Measurements from ENCODE around the gene NFKBIA.

- TF ChIP-seq, protein P1, sequence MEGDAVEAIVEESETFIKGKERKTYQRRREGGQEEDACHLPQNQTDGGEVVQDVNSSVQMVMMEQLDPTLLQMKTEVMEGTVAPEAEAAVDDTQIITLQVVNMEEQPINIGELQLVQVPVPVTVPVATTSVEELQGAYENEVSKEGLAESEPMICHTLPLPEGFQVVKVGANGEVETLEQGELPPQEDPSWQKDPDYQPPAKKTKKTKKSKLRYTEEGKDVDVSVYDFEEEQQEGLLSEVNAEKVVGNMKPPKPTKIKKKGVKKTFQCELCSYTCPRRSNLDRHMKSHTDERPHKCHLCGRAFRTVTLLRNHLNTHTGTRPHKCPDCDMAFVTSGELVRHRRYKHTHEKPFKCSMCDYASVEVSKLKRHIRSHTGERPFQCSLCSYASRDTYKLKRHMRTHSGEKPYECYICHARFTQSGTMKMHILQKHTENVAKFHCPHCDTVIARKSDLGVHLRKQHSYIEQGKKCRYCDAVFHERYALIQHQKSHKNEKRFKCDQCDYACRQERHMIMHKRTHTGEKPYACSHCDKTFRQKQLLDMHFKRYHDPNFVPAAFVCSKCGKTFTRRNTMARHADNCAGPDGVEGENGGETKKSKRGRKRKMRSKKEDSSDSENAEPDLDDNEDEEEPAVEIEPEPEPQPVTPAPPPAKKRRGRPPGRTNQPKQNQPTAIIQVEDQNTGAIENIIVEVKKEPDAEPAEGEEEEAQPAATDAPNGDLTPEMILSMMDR (IDR thresholded peaks at IDR 0.05; ENCODE audit: insufficient read depth, low read depth, low read length), result no peak
- TF ChIP-seq EZH2 (IDR thresholded peaks at IDR 0.05; ENCODE audit: insufficient read depth, low read length), result no peak
Observed at GRCh38 chr14:35399083-35399937, 5.2 kb downstream of the NFKBIA start.

All from astrocyte (in vitro differentiated cells and primary cell).